HG03175 (cell line): Measurements from ENCODE around the gene MTCH2.

Source experiments
- ATAC-seq: cut with Tn5 transposase; IDR thresholded peaks from one replicate; pipeline ENCODE4 v1.9.1; 2021; ENCODE audit warnings: mild to moderate bottlenecking, moderate library complexity; ENCODE audit not compliant: unreplicated experiment

MTCH2 gene

DNA sequence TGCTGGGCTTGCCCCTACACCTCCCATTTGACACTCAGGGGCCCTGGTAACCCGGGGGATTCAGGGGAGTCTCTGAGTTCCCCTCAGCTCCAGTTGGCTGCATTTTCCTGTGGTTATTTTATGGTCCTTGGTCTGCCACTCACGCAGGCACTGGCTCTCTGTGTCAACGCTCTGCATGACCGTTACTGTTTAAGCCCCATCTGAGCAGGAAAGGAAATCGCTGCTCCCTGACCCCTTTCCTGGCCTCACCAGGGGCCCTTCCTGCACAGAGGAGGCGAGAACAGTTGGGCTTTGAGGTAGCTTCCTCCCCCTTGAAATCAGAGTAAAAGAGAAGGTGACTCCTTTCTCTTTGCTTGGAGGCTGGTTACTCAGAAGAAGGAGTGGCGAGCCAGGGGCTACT, 50.6 kb downstream of the MTCH2 start:
- ATAC-seq, result no peak

DNA sequence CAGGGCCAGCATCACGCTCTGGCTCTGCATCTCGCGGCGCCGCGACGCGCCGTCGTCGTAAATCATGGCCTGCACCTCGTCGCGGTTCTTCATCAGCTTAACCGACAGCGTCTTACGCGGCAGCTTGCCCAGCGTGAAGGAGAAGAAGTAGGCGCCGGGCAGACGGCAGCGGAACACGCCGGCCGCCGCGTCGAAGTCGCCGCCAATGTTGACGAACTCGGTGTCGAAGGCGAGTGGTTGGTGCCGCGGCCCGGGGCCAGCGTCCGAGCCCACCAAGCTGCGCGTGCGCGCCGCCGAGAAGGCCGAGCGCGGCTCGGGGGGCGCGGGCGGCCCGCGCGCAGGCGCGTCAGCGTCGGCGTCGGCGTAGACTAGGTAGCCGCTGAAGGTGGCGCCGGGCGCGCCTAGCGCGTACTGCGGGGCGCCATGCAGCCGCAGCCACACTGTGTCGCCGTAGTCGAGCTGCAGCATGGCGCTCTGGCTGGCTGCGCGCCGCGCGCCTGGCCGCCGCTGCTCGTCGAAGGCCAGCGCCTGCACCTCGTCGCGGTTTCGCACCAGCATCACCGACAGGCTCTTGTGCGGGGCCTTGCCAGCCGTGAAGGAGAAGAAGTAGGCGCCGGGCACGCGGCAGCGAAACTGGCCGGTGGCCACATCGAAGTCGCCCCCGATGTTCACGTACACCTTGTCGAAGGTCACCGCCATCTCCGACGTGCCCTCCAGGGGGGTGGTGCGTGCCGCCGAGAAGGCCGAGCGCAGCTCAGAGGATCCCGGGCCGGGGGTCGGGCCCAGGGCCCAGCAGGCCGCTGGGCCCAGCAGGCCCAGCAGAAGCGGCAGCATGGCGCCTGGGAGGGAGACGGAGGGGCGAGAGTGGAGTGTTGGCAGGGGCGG, 52.1 kb downstream of the MTCH2 start:
- no peak for ATAC-seq

DNA sequence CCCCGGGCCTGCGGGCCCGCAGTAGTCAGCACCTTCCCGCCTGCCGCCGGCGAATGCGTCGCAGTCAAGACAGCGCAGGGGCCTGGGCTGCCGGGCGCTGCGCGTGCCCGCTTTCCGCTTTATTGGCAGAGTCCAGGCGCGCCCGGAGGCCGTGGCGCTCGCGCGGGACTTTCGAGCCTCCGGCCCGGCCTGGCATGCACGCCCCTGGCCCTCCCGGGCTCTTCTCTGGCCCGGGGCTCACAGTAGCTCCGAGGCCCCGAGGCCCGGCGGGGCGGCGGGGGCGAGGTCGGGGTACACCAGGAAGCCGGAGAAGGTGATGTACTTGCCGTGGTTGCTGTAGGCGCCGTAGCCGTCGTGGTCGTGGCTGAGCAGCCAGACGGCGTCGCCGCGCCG, 52.8 kb downstream of the MTCH2 start:
- ATAC-seq, result no peak

DNA sequence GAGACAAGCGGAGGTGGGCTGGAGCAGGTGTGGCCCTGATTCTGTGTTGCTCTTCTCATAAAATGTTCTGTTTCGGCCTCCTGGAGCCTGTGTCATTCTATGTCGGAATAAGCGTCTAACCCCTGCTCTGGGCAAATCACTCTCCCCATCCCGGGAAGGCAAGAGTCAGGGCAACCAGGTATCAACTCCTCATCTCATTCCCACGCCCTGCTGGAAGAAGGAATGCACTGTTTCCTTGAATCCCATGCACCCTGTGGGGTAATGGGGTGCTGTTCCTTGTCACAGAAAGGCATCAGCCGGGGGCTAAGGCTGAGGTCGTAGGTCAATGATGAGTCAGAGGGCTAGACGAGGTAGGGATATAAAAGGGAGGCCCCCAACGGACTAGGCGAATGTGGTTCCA, 53.2 kb downstream of the MTCH2 start:
- no peak for ATAC-seq

DNA sequence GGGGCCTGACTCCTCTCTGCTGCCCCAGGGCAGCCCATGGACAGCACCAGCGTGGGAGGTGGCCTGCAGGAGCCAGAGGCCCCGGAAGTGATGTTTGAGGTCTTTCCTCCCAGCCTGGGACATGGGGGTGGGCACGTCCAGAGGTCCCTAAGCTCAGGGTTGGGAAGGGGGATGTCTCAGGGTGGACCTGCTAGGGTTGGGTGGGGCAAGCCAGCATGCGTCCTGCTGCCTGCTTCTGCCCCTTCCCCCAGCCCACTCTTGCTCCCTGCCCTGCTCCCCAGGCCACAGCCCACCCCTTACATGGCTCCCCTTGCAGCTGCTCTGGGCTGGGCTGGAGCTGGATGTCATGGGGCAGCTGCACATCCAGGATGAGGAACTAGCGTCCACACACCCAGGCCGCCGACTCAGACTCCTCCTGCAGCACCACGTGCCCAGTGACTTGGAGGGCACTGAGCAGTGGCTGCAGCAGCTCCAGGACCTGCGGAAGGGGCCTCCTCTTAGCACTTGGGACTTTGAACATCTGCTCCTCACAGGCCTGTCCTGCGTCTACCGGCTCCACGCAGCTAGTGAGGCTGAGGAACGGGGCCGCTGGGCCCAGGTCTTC, 54.5 kb downstream of the MTCH2 start:
- no peak for ATAC-seq

DNA sequence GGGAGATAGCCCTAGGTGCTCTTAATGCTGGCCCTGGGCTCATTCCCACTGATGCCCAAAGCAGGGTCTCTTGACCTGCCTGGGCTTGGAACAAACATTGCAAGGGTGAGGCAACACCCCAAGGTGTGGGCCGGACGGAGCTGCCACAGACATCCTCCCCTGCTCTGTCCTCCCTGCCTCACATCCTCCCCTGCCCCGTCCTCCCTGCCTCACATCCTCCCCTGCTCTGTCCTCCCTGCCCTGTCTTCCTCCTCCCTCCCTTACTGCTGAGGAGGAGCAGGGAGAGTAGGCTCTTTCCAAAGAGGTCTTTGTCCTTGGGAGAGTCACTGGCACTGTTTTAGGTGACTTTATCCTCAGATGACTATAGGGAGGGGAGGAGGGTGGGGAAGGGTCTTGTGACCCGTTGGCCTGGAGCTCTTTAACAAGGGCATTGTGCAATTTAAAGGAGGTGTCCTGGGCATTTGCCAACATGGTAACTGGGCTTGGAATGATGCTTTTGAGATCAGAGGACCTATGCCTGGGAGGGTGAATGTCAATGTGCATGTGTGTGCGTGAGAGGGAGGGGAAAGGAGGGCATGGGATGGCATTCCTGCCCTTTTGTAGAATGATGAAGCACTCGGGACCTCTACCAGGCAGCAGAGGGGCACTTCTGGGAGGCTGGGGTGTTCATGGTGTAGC, 55.2 kb downstream of the MTCH2 start:
- no peak for ATAC-seq

DNA sequence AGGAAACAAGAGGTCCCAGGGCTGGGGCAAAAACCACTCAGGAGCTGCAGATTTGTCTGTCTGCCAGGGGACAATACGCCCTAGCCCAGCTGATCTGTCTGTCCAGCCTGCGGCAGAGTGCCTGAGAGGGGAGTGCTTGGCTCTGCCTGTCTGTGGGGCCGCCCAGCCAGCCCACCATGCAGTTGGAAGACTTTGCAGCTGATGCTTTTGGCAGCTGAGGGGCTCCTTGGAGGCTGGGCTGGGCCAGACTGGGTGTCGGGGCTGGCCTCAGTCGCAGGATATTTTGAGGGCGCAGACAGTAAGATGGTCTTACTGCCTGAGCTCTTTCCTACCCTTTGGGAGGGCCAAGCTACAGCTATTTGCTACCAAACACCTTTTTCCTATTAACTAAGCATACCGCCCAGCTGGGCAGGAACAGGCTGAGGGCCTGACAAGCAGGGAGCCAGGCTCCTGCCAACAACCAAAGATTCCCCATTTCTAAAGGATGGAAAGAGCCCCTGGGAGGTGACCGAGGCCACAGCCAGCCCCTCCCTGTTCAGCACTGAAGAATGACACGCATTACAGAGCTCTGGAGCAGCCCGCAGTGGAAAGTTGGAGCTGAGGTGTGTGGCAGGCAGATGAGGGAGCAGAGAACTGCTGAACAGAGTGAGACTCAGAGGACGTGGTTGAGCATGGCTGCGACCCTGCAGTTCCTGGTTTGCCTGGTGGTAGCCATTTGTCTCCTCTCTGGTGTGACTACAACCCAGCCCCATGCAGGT, 56.1 kb downstream of the MTCH2 start, which contains the start of gene FAM180B:
Gene FAM180B, plus strand, starts transcription at position 581 of the 758 bp plus-strand sequence. Its CDS starts 91 bp downstream, at position 672.
- no peak for ATAC-seq

DNA sequence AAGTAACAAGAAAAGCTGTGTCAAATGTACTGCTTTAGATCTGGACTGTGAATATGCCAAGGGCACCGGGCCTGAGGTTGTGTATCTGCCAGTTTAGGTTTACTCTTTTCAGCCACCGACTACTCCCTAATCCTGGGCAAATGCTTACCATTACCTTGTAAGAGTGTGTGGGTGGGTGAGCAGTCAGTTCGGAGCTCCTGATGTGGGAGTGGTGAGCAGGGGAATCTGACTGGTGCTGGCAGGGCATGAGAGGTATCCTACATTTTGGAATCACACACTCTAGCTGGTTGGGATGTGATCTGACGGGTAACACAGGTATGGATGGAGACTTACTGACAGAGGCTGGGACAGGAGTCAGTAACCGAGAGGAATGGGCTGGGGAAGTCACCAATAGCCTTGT, 58.5 kb downstream of the MTCH2 start:
- no peak for ATAC-seq

DNA sequence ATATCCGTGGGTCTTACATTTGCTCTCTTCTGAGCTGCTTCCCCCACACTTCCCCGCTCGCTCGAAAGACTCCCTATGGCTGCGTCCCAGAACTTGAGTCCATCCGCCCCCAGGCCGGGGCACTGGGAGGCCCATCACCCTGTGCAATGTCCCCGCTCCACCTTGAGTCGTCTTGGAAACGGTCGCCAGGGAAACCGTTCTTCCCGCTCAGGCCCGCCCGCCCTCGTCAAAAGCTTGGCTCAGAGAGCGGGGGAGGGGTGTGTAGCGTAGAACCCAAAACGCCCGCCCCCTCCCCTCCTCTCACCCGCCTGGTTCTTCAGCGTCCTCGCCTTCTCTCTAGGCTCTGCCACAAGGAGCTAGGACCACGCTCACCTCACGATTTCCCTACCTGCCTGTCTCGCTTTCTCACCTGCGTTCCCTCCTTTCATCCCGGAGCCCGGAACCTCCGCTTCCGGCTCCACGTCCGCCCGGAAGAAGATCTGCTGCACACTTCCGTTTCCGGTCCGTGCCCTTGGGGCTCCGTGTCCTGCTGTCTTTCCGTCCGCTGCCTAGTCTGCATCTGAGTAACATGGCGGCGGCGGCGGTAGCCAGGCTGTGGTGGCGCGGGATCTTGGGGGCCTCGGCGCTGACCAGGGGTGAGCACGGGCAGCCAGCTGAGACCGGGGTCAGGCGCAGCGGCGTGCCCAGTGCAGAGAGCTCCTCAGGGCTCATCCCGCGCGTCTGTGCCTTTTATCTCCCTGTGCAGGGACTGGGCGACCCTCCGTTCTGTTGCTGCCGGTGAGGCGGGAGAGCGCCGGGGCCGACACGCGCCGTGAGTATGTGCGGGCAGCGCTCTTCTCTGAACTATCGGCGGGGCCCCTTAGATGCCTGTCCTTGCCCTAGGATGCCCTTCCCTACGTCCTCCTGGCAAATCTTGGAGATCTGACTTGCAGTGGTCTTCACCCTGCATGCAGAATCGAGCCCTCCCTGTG, 63.5 kb downstream of the MTCH2 start, which contains the start of the genes KBTBD4 and NDUFS3:
Gene KBTBD4, minus strand, starts transcription at position 447 of the 971 bp plus-strand sequence. Its CDS starts 19 bp downstream, at position 428.
Gene NDUFS3, plus strand, starts transcription at position 551 of the 971 bp plus-strand sequence. Its CDS starts 18 bp downstream, at position 569.
- ATAC-seq, result peak; percentile 89

DNA sequence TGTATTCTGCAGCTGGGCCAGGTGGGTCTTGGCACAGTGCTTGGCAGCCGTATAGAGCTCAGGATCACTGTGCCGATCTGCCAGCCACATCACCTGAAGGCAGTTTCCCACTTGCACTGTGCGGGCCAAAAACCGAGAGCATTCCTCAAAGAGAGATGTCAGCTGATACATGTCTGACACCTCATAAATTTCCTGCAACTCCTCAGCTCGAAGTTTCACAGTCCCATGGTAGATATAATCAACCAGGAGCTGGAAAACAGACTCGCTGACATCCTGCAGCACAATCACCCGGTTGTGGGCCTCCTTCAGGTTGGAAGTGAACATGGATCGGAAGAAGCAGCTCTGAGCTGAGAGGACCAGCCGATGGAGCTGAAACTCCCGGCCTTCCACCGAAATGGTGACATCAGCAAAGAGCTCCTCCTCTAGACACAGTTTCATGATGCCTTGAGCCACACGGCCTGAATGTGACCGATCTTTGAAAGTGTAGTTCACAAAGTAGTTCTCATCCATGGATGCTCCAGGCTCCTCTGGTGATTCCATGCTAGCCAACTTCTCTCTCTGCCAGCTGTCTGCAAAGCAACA, 64.8 kb downstream of the MTCH2 start:
- no peak for ATAC-seq

DNA sequence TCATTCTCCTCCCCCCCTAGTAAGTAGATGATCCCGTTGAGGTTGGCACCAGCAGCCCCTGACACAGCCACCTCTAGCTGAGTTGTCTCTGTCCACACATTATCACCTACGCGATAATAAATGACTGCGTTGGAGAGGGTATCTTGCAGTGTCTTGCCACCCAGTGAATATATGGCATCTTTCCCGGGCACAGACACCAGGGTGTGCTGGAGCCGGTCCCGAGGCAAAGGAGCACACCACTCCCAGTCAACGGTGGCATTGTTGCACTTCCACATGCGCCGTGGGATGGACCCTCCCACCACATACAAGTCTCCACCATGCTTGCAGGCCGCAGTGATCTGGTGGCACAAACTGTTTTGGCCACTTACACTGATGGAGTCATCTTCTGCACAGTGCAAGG, 69.0 kb downstream of the MTCH2 start:
- no peak for ATAC-seq

DNA sequence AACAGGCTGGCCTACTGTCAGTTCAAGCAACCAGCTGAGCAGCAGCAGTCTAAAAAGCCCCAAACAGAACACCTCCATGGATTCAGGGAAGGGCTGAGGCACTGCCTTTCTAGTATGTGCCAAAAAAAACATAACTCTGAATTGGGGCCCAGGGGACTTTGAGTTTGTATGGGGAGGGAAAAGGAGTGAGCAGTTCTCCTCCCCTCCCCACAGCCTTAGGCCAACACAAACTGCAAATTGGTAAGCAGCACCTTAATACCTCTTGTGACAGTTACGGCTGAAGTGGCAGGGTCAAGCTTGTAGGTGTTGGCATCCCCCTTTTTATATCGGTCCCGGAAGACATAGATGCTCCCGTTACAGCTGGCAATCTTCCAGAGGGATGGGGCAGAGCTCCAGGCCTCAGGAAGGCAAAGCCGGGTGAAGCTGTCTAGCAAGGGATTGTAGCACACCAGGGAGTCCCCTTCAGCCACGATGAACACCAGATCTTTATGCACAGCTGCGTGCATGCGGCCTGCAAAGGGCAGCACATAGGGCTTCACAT, 69.6 kb downstream of the MTCH2 start:
- no peak for ATAC-seq

DNA sequence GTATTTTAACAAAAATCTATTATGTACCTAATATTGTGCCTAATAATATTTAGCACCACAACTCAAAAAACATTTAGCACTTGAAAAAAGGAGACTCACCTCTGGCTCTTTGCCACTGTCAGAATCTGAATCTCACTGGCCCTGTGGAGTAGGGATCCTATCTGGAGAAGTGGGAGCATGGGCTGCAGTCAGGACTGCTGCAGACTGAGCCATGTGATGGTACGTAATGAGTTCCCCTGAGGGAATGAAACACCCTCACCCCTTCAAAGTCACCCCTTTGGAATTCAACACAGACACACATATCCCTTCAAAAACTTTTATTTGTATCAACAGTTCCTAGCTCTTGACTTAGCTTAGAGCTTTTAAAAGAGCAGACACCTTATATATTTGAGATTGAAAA, 70.5 kb downstream of the MTCH2 start:
- no peak for ATAC-seq

DNA sequence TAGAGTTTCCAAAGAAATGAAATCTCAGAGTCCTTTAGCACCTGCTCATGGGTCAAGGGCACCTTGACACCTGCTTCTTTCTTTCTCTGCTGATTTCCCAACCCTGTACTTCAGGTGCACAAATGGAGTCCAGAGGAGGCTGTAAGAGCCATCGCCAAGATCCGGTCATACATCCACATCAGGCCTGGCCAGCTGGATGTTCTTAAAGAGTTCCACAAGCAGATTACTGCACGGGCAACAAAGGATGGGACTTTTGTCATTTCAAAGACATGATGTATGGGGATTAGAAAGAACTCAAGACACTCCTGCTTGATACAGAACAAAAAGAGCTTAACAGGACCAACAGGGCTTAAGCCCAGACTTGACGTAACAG, 71.0 kb downstream of the MTCH2 start:
- no peak for ATAC-seq

DNA sequence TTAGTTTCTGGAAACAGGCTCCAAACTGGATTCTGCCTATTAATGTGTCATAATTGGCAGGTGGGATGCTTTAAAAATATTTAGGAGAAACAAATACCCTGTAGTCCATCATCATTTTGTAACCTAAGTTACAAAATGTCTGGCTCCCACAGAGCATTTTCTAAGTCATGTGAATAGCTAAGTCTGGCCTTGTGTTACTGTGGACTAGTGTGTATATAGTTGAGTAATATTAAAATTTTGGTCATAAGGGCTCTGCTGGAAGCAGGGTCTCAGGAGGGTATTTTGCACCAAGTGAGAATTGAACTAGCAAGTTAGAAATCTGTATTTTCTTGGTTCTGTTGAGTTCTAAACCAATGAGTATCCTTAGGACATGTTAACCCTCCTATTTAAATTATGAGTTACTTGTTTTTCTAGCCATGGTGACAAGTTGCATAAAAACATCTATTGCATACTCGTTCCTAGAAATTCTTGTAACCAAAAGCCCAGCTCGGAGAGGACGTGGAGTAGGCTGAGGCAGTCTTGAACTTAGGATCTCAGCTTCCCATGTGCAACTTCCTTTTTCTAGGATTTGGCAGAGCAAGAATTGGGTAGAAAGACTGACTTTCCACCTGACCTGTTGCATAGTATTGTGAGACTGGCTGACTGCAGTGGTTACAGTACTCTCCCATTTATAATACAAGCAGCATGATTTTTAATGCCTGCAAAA, 71.6 kb downstream of the MTCH2 start:
- ATAC-seq, result no peak

DNA sequence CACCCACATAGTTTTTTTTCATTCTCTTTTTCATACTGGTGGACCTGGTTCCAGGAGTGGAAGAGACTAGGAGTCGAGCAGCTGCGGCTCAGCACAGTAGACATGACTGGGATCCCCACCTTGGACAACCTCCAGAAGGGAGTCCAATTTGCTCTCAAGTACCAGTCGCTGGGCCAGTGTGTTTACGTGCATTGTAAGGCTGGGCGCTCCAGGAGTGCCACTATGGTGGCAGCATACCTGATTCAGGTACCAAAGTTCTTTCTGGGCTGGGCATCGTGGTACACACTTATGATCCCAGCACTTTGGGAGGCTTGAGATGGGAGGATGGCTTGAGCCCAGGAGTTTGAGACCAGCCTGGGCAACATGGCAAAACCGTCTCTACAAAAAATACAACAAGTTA, 72.7 kb downstream of the MTCH2 start:
- no peak for ATAC-seq
